ELR (cell line): ENCODE measurements around the gene TMCO2.

ENCODE experiments used
- DNase-seq: peaks from one replicate; pipeline ENCODE4 v3.0.0-alpha.2; 2015; ENCODE audit warnings: low read depth

TMCO2 gene

DNA sequence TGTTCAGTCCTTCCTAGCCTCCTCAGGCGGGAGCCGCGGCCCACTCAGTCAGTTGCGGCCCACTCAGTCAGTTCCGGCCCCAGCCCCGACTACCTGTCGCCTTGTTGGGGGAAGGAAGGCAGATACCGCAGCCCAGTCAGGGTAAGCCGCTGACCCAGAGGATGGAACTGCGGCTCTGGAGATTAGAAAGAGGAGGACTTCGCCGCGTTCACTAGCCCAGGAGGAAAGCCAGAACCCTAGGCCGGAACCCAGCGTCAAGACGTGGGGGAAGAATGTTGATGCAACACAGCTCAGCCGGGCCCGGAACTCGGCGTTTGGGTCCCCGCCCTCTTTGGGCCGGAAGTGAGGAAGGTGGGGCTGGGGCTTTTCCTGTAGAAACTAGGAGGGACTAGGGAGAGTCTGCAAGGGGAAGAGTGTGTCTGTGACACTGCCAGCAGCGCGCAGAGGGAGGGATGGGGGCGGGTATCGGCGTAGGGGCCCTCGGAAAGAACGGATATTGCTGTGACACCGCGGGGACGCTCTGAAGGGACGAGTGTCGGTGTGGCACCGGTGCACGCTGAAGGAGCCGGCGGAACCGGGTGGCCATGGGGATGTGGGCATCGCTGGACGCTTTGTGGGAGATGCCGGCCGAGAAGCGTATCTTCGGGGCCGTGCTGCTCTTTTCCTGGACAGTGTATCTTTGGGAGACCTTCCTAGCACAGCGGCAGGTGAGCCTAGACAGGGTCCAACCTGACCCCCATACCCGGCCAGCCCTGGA, 10.1 kb downstream of the TMCO2 start, which contains the start of gene ZMPSTE24:
Gene ZMPSTE24 (plus strand): TSS at position 549 of the 757 bp plus-strand sequence. CDS start 36 bp downstream, at position 585.
- peak; percentile 99 for DNase-seq

- peak; percentile 37 for DNase-seq
Measured at GRCh38 chr1:40258445-40258769, 10.7 kb downstream of the TMCO2 start.

DNA sequence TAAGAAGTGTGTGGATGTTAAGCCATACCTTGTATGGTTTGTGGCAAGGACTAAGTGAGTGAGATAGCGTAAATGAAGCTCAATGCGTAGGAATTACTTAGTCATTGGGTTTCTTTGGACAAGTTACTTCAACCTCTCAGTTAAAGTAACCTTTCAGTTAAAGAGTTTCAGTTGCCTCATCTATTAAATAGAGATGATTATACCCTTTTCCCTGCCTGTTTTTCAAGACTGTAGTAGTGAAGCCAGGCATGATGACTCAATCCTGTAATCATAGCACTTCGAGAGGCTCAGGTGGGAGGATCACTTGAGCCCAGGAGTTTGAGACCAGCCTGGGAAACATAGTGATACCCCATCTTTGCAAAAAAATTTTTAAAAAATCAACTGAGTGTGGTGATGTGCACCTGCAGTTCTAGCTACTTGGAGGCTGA, 16.6 kb downstream of the TMCO2 start:
- no peak for DNase-seq

GRCh38 chr1:40265298-40265697, 17.6 kb downstream of the TMCO2 start:
- no peak for DNase-seq

DNA sequence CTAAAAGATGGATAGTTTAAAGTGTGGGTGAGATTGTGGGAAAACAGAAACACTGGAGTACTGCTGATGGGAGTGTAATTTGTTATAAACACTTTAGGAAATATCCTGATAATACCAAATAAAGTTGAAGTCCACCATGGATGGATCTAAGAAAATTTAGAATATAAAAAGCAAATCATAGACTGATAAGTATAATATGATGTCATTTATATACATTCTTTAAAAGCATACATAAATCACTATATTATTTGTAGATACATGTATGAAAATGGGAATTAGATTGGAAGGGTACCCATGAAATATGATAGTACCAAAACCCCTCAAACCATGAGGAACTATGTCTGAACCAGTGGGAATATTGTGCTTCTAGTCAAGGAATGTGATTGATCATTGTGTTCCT, 18.2 kb downstream of the TMCO2 start:
- DNase-seq = no peak

DNA sequence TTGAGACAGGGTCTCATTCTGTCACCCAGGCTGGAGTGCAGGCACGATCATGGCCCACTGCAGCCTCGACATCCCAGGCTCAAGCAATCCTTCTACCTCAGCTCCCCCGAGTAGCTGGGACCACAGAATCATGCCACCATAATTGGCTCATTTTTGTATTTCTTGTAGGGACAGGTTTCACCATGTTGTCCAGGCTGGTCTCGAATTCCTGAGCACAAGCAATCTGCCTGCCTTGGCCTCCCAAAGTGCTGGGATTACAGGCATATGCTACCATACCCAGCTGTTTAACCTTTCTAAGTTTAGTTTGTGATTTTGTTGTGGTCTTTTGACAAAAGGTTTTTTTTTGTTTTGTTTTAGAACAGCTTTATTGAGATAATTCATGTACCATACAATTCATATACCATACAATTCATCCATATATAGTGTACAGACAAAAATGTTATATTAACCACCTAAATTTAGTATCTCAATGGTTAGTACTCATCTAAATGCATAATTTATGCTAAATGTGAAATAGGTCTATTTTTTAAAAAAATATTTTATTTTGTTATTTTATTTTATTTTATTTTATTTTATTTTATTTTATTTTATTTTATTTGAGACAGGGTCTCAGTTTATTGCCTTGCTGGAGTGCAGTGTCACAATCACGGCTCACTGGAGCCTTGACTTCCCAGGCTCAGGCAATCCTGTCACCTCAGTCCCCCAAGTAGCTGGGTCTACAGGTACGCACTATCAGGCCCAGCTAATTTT, 19.2 kb downstream of the TMCO2 start:
- DNase-seq = no peak

- DNase-seq = peak; percentile 58
Measured at GRCh38 chr1:40267767-40268187, 20.0 kb downstream of the TMCO2 start.

DNA sequence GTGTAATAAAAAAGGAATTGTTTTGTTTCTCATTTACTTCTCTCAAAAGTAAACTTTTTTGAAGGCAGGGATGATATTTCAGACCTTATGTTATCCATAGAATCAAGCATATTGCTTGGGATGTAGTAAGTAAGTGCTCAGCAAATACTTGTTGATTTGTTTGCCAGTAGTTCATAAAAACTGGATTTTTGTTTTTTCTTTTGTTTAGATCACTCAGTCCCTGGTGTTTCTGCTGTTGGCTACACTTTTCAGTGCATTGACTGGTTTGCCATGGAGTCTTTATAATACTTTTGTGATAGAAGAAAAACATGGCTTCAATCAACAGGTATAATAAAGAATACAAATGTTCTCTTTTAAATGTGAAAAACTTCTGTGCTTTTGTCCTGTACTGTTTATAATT, 20.5 kb downstream of the TMCO2 start:
- no peak for DNase-seq

DNA sequence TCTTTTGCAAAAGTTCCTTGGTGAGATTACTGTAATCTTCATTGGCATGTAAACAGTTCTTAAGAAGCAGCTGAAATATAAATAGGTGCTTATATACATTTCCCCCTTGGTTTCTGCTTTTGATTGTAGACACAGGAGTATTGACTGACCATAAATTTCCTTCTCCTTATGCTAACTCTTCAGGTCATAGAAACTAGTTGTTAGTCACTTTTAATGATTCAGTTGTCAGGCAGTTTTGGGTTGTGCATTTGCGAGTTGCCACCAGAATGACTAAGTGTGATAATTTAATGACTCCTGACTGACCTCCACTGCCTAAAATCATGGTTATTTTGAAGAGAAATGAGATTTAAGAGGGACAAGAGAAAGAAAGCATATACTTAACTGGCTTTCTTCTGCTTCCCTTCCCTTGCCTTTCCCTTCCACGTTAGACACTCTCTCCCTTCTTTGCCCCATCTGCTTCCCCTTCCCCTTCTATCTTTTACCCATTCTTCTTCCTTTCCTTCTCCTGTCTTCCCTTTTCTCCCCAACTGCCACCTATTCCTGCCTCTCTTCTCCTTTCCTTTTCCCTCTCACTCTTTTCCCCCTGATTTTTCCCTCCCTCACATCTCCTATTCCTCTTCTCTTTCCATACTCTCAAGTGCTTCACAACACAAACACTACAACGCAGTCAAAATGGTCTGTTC, 22.6 kb downstream of the TMCO2 start:
- DNase-seq = peak; percentile 37

DNA sequence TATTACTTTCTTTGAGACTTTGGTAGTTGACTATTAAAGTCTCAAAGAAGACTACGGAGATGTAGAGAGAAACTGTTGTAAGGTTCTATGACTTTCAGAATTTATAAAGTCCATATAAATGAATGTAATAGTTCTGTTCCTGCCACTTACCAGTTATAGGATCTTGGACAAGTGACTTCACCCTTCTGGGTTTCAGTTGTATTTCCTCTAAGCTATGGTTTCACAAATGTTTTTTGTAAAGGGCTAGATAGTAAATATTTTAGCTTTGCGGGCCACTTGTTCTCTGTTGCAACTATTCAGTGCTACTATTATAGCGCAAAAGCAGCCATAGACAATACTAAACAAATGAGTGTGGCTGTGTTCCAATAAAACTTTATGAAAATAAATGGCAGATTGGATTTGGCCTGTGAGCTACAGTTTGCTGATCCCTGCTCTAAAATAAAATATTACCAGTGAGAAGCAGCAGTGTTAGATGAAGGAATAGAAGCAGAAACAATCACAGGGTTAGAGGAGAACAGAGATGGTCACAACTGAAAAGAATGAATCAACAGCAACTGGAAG, 25.0 kb downstream of the TMCO2 start:
- no peak for DNase-seq

GRCh38 chr1:40273547-40274166, 25.9 kb downstream of the TMCO2 start:
- no peak for DNase-seq

- DNase-seq = no peak
Measured at GRCh38 chr1:40274331-40274730, 26.6 kb downstream of the TMCO2 start.

GRCh38 chr1:40276122-40276521, 28.4 kb downstream of the TMCO2 start:
- no peak for DNase-seq

DNA sequence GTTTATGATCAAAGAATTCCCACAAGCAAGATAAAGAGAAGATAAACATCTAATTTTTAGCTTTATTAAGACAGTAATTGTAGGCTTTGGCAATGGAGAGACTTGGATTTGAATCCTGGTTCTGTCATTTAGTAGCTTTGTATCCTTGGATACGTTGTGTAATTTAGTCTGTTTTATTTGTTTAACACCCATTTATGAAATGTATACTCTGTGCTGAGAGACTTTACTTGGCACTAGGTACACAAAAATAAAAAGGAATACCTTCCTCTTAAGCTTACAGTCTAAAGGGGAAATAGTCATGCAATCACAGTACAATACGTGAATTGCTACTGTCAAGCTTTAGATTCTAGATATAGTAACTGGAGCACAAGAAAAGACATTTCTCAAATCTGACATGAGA, 34.1 kb downstream of the TMCO2 start:
- DNase-seq = no peak

DNA sequence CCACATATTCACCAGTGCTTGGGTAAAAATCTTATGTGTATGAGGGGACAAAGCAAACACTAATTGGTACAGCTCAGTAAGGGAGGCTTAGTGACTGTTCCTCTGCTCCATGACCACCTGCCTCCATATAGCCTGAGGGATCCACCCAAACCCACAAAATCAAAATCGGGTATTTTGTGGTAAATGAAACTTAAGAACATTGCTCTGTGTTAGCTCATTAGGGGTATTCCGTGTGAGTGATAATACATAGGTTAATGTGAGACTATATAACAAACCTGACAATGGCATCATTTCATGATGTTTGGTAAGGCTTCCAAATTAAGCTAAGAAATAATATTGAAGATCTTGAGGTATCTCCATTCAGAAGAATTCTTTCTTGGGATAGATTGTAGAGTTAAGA, 43.6 kb downstream of the TMCO2 start:
- DNase-seq = no peak

DNA sequence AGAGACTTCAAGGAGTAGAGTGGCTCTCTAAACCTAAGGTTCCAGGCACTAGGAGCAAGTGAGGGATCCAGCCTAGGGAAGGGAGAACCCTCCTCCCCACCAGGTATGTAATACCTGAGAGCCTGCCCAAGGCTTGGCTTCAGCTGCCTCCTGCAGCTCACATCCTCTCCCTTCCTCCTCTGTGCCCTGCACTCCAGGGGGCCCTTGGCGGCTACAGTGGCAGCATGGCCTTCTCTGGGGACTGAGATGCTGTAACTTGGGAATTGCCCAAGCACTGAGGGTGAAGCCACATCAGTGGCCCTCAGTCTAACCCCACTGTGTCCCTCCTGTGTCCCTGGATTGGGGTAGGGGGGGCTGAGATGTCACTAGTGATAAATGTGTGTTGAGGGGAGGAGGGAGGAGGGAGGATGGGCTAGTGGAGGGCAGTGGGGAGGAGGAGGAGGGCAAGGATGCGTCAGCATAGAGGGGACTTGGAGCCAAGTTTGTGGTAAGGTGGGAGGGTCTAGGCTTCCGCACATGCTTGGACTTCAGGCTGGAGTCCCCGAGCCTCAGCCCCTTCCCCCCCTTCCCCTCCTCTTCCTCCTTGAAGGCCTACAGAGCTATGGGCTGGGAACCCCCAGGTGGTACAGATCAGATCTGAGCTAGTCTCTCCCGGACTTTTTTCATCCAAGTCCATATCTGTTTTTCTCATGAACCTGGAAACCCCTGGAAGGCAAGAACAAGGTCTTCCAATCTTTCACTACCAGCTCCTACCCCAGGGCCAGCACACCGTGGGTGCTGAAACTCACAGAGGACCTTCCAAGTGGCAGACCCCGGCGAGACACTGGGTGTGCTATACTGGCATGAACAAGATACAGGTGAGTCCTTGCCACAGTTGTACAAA, 51.9 kb downstream of the TMCO2 start:
- no peak for DNase-seq

- no peak for DNase-seq
Measured at GRCh38 chr1:40300249-40300567, 52.5 kb downstream of the TMCO2 start.

DNA sequence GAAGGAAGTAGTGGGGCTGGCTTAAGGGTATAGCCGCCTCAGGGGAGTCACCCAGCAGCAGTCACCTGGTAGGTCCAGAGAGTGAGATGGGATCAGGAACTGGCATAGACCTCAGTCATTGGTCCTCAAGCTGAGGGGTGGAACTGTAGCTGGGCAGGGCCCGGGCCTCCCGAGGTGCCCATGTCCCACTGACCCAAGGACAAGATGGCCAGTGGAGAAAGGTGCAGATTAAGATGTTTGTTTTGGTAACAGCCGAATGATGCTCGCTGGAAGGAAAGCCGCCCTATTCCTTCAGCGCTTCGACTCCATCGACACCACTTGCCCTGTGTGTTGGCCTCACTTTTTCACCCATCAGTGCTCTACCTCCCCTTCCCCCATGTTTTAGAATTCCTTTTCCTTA, 52.9 kb downstream of the TMCO2 start:
- DNase-seq = no peak

DNA sequence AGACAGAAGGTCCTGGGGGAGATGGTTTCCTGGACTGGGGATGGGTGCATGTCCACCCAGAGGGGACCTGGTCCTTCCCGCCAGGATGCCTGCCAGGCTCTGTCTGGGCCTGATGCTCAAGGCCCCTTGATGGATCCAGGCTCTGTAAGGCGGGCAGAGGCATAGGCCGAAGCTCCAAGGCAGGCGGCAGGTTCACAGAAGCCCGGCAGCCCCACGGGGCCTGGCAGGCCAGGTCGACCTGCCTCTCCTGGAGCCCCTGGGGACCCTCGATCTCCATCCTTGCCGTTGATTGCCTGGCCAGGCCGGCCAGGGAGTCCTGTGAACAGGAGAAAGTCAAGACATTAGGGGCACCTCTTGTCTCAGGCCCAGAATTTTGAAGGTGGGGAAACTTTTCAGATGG, 53.3 kb downstream of the TMCO2 start:
- no peak for DNase-seq
